Urothelium cell line (cell line): ENCODE results near the gene PPP1R12B.
"Not testable (repeated sequence)": the region's sequence is repeated elsewhere in the genome, so short reads cannot be mapped to it uniquely, and the experiment has no call there.

ENCODE experiments used
- DNase-seq: peaks from one replicate; pipeline ENCODE4 v3.0.0; 2011; ENCODE audit warnings: low spot score, mixed read lengths
- FAIRE-seq: peaks from 2 replicates; lab custom pipeline; 2011; peaks lifted over from hg19 to GRCh38; lab: Jason Lieb, UNC

Gene PPP1R12B

DNA sequence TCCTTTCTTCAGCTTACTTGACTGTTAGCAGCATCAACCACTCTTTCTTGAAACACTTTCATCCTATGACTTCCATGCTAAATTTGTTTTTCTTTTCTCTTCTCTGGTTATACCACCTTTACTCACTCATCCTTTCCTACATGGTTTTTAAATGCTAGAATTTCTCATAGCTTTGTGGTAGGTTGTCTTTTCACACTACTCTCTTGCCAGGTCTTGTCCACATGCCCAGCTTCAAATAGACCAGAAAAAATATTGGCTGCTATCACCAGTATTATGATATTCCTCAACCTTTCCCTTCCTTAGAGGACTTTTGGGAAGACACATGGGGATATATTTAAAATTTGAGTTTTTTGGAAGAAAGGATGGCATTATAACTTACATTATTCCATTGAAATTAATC lies 48.8 kb downstream of the PPP1R12B start:
- DNase-seq (no peak), FAIRE-seq (no peak)

DNA sequence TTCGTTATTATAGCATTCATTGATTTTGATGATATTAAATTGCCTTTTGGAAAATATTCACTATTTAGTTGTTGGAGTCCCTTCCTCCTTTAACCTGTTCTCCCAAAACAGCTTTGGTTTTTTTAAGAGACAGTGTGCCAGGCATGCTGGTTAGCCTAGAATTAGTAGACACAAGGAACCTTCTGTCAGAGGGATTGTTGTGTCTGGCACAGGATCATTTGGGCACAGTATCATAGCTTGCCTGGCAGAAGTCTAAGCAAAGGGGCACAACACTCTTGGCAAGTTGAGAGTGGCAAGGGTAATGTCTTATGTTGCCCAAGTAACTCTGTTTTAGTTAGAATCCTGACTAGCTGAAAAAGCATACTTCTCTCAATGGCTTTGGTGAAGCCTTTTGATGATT lies 49.9 kb downstream of the PPP1R12B start:
- not testable (repeated sequence) for FAIRE-seq

DNA sequence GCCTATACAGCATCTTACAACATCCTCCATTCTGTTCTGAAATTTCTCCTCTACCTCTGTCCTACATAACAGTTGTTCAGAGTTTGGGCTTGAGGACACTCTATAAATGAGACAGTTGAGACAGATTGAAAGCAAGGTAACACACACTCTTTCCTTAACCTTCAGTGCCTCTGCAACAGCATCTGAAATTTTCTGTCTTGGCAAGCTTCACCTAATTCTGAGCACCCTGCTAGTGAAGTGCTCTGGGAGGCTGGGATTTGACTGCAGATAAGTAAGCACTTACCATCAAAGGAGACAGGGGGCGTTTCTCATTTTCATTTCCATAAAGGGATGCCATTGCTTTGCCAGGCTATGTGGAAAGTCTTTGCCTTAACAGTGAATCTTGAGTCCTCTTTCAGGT lies 53.3 kb downstream of the PPP1R12B start:
- not testable (repeated sequence) for DNase-seq

More for the DNA sequence above, 49.9 kb downstream of the PPP1R12B start:
- DNase-seq = not testable (repeated sequence)

DNA sequence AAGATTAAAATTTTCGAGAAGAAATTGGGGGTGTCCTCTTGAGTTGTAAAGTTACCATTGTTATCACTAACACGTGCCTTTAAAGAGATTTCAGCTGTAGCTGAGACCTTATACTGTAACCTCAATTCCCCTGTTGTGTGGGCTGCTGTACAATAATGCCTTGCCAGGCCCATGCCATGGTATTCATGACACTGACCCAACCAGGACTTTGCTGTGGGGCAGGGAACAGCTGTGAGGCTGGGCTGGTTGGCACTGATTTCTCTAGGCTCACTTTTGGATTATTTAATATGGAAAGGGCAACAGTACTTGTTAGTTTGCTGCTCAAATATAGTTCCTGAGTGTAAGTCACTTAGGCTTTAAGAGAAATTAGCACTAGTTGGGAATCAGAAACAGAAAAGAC lies 54.9 kb downstream of the PPP1R12B start:
- DNase-seq, FAIRE-seq: not testable (repeated sequence)

More for the DNA sequence above, 53.3 kb downstream of the PPP1R12B start:
- FAIRE-seq = not testable (repeated sequence)

DNA sequence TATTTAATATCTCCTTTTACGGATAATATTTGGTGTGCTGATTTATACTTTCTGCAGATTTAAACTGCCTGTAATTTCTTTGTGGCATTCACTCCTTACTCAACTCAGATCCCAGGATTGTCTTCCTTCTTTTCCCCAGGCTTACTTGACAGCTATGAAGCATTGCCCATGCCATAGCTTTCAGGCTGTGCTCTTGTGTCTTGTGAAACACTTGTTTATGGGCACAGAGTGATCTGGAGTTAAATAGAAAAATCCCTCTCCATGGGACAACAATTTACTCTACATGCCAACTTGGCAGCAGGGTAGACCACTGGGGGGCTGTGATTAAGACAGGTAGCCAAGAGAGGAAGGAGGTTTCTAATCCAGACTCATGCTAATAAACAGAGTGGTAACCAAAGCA lies 57.4 kb downstream of the PPP1R12B start:
- FAIRE-seq (no peak), DNase-seq (no peak)

DNA sequence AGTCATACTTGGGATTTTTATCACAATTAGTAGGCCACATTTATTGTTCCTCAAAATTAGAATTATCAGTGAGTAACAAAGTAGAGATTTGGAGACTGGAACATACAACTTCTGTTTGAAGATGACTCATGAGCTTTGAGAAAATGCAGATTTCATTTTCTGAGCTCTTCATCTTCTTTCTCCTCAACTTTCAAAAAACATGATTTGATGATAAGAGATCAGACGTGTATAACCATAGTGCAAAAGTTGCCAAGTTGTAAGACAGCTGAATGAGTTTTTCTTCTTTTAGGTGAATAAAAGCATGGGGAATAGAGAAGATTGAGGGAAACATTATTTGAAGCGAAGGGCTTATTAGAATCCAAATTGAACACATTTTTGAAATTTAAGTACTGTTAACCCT lies 58.4 kb downstream of the PPP1R12B start:
- not testable (repeated sequence) for DNase-seq, FAIRE-seq

DNA sequence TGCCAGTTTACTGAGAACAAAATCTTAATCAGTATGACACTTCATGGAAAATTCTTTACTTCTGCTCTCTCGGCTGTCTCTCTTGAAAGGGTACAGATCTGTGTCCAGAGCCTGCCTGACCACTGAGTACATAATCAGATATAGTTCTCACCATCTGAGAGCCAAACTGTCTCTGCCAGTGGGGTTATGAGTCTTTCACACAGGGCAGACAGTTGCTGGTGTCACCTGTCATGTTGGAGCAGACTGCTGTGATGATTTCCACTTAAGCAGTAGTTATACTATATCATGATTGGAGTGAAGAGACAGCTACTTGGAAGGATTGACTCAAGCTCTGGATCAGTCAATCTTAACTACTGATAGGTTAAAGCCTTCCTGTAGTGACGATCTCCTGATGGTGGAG lies 58.9 kb downstream of the PPP1R12B start:
- not testable (repeated sequence) for FAIRE-seq, DNase-seq

- not testable (repeated sequence) for DNase-seq, FAIRE-seq
Measured at GRCh38 chr1:202410251-202410650, 61.8 kb downstream of the PPP1R12B start.

- not testable (repeated sequence) for DNase-seq
- peak; percentile 55 for FAIRE-seq
Measured at GRCh38 chr1:202410854-202411357, 62.4 kb downstream of the PPP1R12B start.

- DNase-seq (no peak), FAIRE-seq (no peak)
Measured at GRCh38 chr1:202411422-202411821, 62.9 kb downstream of the PPP1R12B start.

- not testable (repeated sequence) for FAIRE-seq, DNase-seq
Measured at GRCh38 chr1:202412421-202412820, 63.9 kb downstream of the PPP1R12B start.

GRCh38 chr1:202416641-202417040 lies 68.1 kb downstream of the PPP1R12B start:
- DNase-seq (no peak), FAIRE-seq (no peak)

DNA sequence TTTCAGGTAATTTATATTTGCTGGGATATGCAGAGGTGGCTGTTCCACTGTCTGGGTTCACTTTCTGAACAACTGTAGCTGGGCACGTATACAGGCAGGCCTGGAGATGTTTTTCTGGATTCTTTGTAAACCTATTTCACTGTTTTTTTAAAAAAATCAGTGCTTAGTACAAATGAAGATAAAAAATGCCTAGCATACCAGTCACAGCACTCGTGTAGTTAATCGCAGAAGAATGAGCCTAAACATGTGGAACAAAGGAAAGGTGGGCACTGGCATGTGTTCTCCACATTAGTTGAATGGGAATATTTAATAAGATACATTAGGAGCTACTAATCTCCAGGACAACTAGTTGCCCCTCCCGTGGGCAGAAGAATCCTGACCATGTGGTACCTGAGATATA lies 68.6 kb downstream of the PPP1R12B start:
- DNase-seq, FAIRE-seq: not testable (repeated sequence)

- not testable (repeated sequence) for FAIRE-seq
Measured at GRCh38 chr1:202417762-202418201, 69.3 kb downstream of the PPP1R12B start.

GRCh38 chr1:202419731-202420130 lies 71.2 kb downstream of the PPP1R12B start:
- not testable (repeated sequence) for FAIRE-seq, DNase-seq

More at GRCh38 chr1:202417762-202418201, 69.3 kb downstream of the PPP1R12B start:
- not testable (repeated sequence) for DNase-seq

DNA sequence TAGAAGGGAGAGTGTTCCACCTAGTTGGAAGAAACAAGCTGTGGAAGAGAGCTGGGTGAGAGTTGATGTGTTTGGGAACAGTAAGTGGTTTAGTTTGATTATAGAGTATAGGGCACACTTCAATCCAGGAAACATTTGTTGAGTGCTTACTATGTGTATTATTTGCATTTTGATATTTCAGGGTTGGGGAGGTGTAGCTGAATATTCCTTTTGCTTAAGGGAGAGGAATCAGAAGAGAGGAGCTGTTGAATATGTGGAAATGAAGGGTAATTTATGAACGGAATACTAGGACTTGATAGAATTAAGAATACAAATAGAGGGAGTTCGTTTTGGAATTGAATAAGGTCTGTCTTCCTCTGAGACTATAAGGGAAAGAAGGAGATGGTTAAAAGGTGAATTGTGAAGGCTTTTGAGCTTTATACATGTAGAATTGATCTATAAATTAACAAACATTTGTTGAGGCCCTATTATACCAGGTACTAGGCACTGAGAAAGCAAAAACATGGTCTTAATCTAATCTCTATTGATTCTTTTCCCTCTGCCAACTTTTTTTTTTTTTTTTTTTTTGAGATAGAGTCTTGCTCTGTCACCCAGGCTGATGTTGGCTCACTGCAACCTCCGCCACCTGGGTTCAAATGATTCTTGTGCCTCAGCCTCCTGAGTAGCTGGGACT lies 72.1 kb downstream of the PPP1R12B start:
- not testable (repeated sequence) for DNase-seq, FAIRE-seq

DNA sequence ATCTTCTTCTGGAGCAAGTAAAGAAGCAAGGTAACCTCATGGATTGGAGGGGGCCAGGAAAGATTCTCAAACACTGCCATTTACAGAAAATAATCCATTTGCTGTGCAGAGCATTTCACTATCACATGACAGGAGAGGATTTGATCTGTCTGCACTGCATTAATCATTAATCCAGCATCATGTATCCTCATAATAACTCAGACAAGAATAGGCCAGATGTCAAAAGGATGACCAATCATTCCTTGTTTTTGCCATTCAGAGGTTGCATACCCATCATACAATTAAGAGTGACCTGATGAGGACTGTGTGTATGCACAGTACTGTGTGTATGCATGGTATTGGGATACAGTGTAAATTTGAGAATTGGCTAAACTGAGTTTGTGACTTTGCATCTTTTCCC lies 74.2 kb downstream of the PPP1R12B start:
- not testable (repeated sequence) for DNase-seq, FAIRE-seq

GRCh38 chr1:202424260-202424659 lies 75.8 kb downstream of the PPP1R12B start:
- not testable (repeated sequence) for FAIRE-seq, DNase-seq

- not testable (repeated sequence) for DNase-seq, FAIRE-seq
Measured at GRCh38 chr1:202430111-202430510, 81.6 kb downstream of the PPP1R12B start.

DNA sequence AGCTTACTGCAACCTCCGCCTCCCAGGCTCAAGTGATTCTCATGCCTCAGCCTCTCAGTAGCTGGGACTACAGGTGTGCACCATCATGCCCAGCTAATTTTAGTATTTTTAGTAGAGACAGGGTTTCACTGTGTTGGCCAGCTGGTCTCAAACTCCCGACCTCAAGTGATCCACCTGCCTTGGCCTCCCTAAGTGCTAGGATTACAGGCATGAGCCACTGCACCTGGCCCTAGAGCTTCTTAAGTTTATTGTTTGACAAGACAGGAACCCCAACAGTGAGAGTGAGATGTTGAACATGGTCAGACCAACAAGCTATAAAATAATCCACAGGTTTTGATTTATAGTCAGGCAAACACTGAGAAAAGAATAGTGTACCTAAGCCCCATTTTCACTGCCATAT lies 83.8 kb downstream of the PPP1R12B start:
- DNase-seq, FAIRE-seq: not testable (repeated sequence)

DNA sequence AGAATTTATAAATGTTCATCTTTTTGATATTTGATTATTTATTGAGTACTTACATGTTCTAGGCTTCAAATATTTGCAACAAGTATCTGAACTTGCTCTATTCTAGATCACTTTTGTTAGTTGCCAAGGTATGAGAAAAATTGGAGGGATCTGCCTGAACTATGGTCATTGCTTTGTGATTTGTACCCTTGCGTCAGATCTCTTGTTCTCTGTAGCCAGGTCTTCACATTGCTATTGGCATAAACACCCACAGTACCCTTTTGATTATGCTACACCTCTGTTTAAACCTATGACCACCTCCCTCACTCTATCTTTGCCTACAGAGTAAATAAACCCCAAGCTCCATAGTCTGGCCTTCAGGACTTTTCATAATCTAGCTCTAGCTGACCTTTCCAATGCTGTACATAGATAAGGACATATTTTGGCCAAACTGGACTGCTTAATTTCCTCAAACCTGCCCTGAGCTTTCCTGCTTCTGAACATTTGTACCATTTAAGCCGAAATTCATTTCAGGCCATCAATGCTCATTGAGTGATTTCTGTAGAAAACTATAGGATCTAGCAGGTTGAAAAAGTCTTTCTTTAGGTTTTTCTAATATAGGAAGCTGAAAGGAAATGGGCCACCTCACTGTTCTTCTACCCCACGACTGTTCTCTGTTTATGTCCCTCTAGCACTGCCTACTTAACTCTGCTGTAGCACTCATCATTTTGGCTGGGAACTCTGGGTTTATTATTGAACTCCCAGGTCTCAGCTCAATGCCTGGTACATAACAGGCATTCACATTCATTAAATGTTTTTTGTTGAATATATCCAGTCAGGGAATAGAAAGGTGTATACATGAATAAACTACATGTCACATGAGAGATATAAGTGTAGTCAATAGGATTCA lies 84.9 kb downstream of the PPP1R12B start:
- FAIRE-seq = no peak

More for the DNA sequence above, 84.9 kb downstream of the PPP1R12B start:
- no peak for DNase-seq
